ENCODE measurements around the gene TRPM3. TPM values are rescaled to one million over a fixed set of nuclear protein-coding genes. Genes with fewer than 3 reads are reported as not detected.

TRPM3 gene
- polyA plus RNA-seq, 1 donor = 0.57 TPM

- H3K4me1 ChIP-seq (ENCODE audit: control insufficient read depth, insufficient read depth, low read length) = no peaks in the 10 kb centered on the region
- peaks cover 2% of the 10 kb centered on the region for H3K27me3 ChIP-seq (ENCODE audit: control insufficient read depth, insufficient read depth, low read length)
- no peaks in the 10 kb centered on the region for H3K9me3 ChIP-seq (ENCODE audit: control insufficient read depth, low read depth, low read length)
- H3K36me3 ChIP-seq (ENCODE audit: control insufficient read depth, insufficient read depth, low read length) = no peaks in the 10 kb centered on the region
- no CpG with 5 or more reads among the region's 3 CpGs for WGBS (ENCODE audit: insufficient coverage, low lambda C conversion rate)
- H3K4me3 ChIP-seq (ENCODE audit: low read length) = no peak overlapping the region
- no peak overlapping the region for H3K27ac ChIP-seq (ENCODE audit: low read length)
- no peak for DNase-seq
Measured at GRCh38 chr9:70486127-70486526, 635.3 kb downstream of the TRPM3 start.

GRCh38 chr9:70485273-70485858, 636.1 kb downstream of the TRPM3 start:
- Histone ChIP-seq H3K4me1 (ENCODE audit: control insufficient read depth, insufficient read depth, low read length) (no peaks in the 10 kb centered on the region), H3K4me3 (ENCODE audit: low read length) (no peak overlapping the region), H3K36me3 (ENCODE audit: control insufficient read depth, insufficient read depth, low read length) (no peaks in the 10 kb centered on the region), H3K9me3 (ENCODE audit: control insufficient read depth, low read depth, low read length) (no peaks in the 10 kb centered on the region), H3K27me3 (ENCODE audit: control insufficient read depth, insufficient read depth, low read length) (peaks cover 2% of the 10 kb centered on the region), H3K27ac (ENCODE audit: low read length) (no peak overlapping the region)
- DNase-seq = peak; percentile 27 to 29
- 80% methylated on average over 2 of the region's 5 CpGs for WGBS (ENCODE audit: insufficient coverage, low lambda C conversion rate)

- peaks cover 2% of the 10 kb centered on the region for H3K27me3 ChIP-seq (ENCODE audit: control insufficient read depth, insufficient read depth, low read length)
- H3K4me1 ChIP-seq (ENCODE audit: control insufficient read depth, insufficient read depth, low read length) = no peaks in the 10 kb centered on the region
- H3K4me3 ChIP-seq (ENCODE audit: low read length) = no peak overlapping the region
- WGBS (ENCODE audit: insufficient coverage, low lambda C conversion rate) = 100% methylated on average over 1 of the region's 8 CpGs
- DNase-seq = peak; percentile 21 to 26
- H3K36me3 ChIP-seq (ENCODE audit: control insufficient read depth, insufficient read depth, low read length) = no peaks in the 10 kb centered on the region
- no peaks in the 10 kb centered on the region for H3K9me3 ChIP-seq (ENCODE audit: control insufficient read depth, low read depth, low read length)
- H3K27ac ChIP-seq (ENCODE audit: low read length) = no peak overlapping the region
Measured at GRCh38 chr9:70484232-70485130, 636.9 kb downstream of the TRPM3 start.

- Histone ChIP-seq H3K9me3 (ENCODE audit: control insufficient read depth, low read depth, low read length) (no peaks in the 10 kb centered on the region), H3K27me3 (ENCODE audit: control insufficient read depth, insufficient read depth, low read length) (no peaks in the 10 kb centered on the region), H3K4me3 (ENCODE audit: low read length) (no peak overlapping the region), H3K4me1 (ENCODE audit: control insufficient read depth, insufficient read depth, low read length) (no peaks in the 10 kb centered on the region), H3K27ac (ENCODE audit: low read length) (peak overlapping the region; percentile 50), H3K36me3 (ENCODE audit: control insufficient read depth, insufficient read depth, low read length) (no peaks in the 10 kb centered on the region)
- no peak for DNase-seq
- no CpG with 5 or more reads among the region's 1 CpG for WGBS (ENCODE audit: insufficient coverage, low lambda C conversion rate)
Measured at GRCh38 chr9:70481471-70481870, 640.0 kb downstream of the TRPM3 start.

- no peaks in the 10 kb centered on the region for H3K36me3 ChIP-seq (ENCODE audit: control insufficient read depth, insufficient read depth, low read length)
- H3K4me3 ChIP-seq (ENCODE audit: low read length) = no peak overlapping the region
- H3K27ac ChIP-seq (ENCODE audit: low read length) = peak overlapping the region; percentile 50
- WGBS (ENCODE audit: insufficient coverage, low lambda C conversion rate) = 0% methylated on average over 1 of the region's 15 CpGs
- peaks cover 5% of the 10 kb centered on the region for H3K27me3 ChIP-seq (ENCODE audit: control insufficient read depth, insufficient read depth, low read length)
- DNase-seq = peak; percentile 44 to 71
- no peaks in the 10 kb centered on the region for H3K9me3 ChIP-seq (ENCODE audit: control insufficient read depth, low read depth, low read length)
- no peaks in the 10 kb centered on the region for H3K4me1 ChIP-seq (ENCODE audit: control insufficient read depth, insufficient read depth, low read length)
Measured at GRCh38 chr9:70480405-70480980, 640.9 kb downstream of the TRPM3 start.

GRCh38 chr9:70479880-70480291, 641.5 kb downstream of the TRPM3 start:
- 92% methylated on average over 2 of the region's 5 CpGs for WGBS (ENCODE audit: insufficient coverage, low lambda C conversion rate)
- Histone ChIP-seq H3K4me1 (ENCODE audit: control insufficient read depth, insufficient read depth, low read length) (no peaks in the 10 kb centered on the region), H3K27ac (ENCODE audit: low read length) (peak overlapping the region; percentile 40), H3K4me3 (ENCODE audit: low read length) (no peak overlapping the region), H3K36me3 (ENCODE audit: control insufficient read depth, insufficient read depth, low read length) (no peaks in the 10 kb centered on the region), H3K9me3 (ENCODE audit: control insufficient read depth, low read depth, low read length) (no peaks in the 10 kb centered on the region), H3K27me3 (ENCODE audit: control insufficient read depth, insufficient read depth, low read length) (peaks cover 5% of the 10 kb centered on the region)
- DNase-seq = no peak

Data from large intestine (tissue), 3 donors.